ENCODE results near the gene ECI2.
A peak's percentile ranks its signal among the peaks of the same experiment; 100 is the strongest.

ECI2 gene

GRCh38 chr6:4164456-4164855 is 29.1 kb upstream of the ECI2 start:
- Histone ChIP-seq H3K4me1 (ENCODE audit: control insufficient read depth, low read depth, low read length) (peaks cover 10% of the 10 kb centered on the region), H3K36me3 (ENCODE audit: control insufficient read depth, low read depth, low read length) (no peaks in the 10 kb centered on the region), H3K9me3 (ENCODE audit: control insufficient read depth, low read depth, low read length) (peaks cover 6% of the 10 kb centered on the region), H3K4me3 (ENCODE audit: low read length) (no peak overlapping the region), H3K9ac (ENCODE audit: low read length) (no peak overlapping the region), H3K27me3 (ENCODE audit: control insufficient read depth, insufficient read depth, low read length) (no peaks in the 10 kb centered on the region), H3K27ac (ENCODE audit: low read length) (no peak overlapping the region)

GRCh38 chr6:4164117-4164442 is 28.7 kb upstream of the ECI2 start:
- Histone ChIP-seq H3K9ac (ENCODE audit: low read length) (no peak overlapping the region), H3K9me3 (ENCODE audit: control insufficient read depth, low read depth, low read length) (peaks cover 6% of the 10 kb centered on the region), H3K27ac (ENCODE audit: low read length) (no peak overlapping the region), H3K27me3 (ENCODE audit: control insufficient read depth, insufficient read depth, low read length) (no peaks in the 10 kb centered on the region), H3K36me3 (ENCODE audit: control insufficient read depth, low read depth, low read length) (no peaks in the 10 kb centered on the region), H3K4me3 (ENCODE audit: low read length) (no peak overlapping the region), H3K4me1 (ENCODE audit: control insufficient read depth, low read depth, low read length) (peaks cover 7% of the 10 kb centered on the region)

GRCh38 chr6:4163408-4164116 is 28.2 kb upstream of the ECI2 start:
- H3K9me3 ChIP-seq (ENCODE audit: control insufficient read depth, low read depth, low read length): peaks cover 6% of the 10 kb centered on the region
- no peaks in the 10 kb centered on the region for H3K27me3 ChIP-seq (ENCODE audit: control insufficient read depth, insufficient read depth, low read length)
- H3K9ac ChIP-seq (ENCODE audit: low read length): no peak overlapping the region
- H3K4me1 ChIP-seq (ENCODE audit: control insufficient read depth, low read depth, low read length): peaks cover 2% of the 10 kb centered on the region
- H3K27ac ChIP-seq (ENCODE audit: low read length): no peak overlapping the region
- no peak overlapping the region for H3K4me3 ChIP-seq (ENCODE audit: low read length)
- H3K36me3 ChIP-seq (ENCODE audit: control insufficient read depth, low read depth, low read length): no peaks in the 10 kb centered on the region

GRCh38 chr6:4162370-4162769 is 27.0 kb upstream of the ECI2 start:
- Histone ChIP-seq H3K36me3 (ENCODE audit: control insufficient read depth, low read depth, low read length) (no peaks in the 10 kb centered on the region), H3K4me3 (ENCODE audit: low read length) (no peak overlapping the region), H3K9me3 (ENCODE audit: control insufficient read depth, low read depth, low read length) (no peaks in the 10 kb centered on the region), H3K27me3 (ENCODE audit: control insufficient read depth, insufficient read depth, low read length) (no peaks in the 10 kb centered on the region), H3K27ac (ENCODE audit: low read length) (no peak overlapping the region), H3K9ac (ENCODE audit: low read length) (no peak overlapping the region), H3K4me1 (ENCODE audit: control insufficient read depth, low read depth, low read length) (no peaks in the 10 kb centered on the region)

GRCh38 chr6:4159491-4159890 is 24.1 kb upstream of the ECI2 start:
- Histone ChIP-seq H3K9ac (ENCODE audit: low read length) (no peak overlapping the region), H3K27ac (ENCODE audit: low read length) (no peak overlapping the region), H3K36me3 (ENCODE audit: control insufficient read depth, low read depth, low read length) (no peaks in the 10 kb centered on the region), H3K9me3 (ENCODE audit: control insufficient read depth, low read depth, low read length) (no peaks in the 10 kb centered on the region), H3K27me3 (ENCODE audit: control insufficient read depth, insufficient read depth, low read length) (no peaks in the 10 kb centered on the region), H3K4me1 (ENCODE audit: control insufficient read depth, low read depth, low read length) (no peaks in the 10 kb centered on the region), H3K4me3 (ENCODE audit: low read length) (no peak overlapping the region)

GRCh38 chr6:4157506-4157905 is 22.1 kb upstream of the ECI2 start:
- no peaks in the 10 kb centered on the region for H3K36me3 ChIP-seq (ENCODE audit: control insufficient read depth, low read depth, low read length)
- no peak overlapping the region for H3K9ac ChIP-seq (ENCODE audit: low read length)
- H3K4me3 ChIP-seq (ENCODE audit: low read length): no peak overlapping the region
- H3K27me3 ChIP-seq (ENCODE audit: control insufficient read depth, insufficient read depth, low read length): no peaks in the 10 kb centered on the region
- H3K27ac ChIP-seq (ENCODE audit: low read length): no peak overlapping the region
- no peaks in the 10 kb centered on the region for H3K9me3 ChIP-seq (ENCODE audit: control insufficient read depth, low read depth, low read length)
- H3K4me1 ChIP-seq (ENCODE audit: control insufficient read depth, low read depth, low read length): peaks cover 2% of the 10 kb centered on the region

GRCh38 chr6:4155848-4156466 is 20.6 kb upstream of the ECI2 start:
- Histone ChIP-seq H3K4me3 (ENCODE audit: low read length) (no peak overlapping the region), H3K27me3 (ENCODE audit: control insufficient read depth, insufficient read depth, low read length) (no peaks in the 10 kb centered on the region), H3K27ac (ENCODE audit: low read length) (no peak overlapping the region), H3K4me1 (ENCODE audit: control insufficient read depth, low read depth, low read length) (peaks cover 11% of the 10 kb centered on the region), H3K36me3 (ENCODE audit: control insufficient read depth, low read depth, low read length) (no peaks in the 10 kb centered on the region), H3K9ac (ENCODE audit: low read length) (no peak overlapping the region), H3K9me3 (ENCODE audit: control insufficient read depth, low read depth, low read length) (no peaks in the 10 kb centered on the region)

- Histone ChIP-seq H3K4me3 (ENCODE audit: low read length) (no peak overlapping the region), H3K27ac (ENCODE audit: low read length) (no peak overlapping the region), H3K27me3 (ENCODE audit: control insufficient read depth, insufficient read depth, low read length) (no peaks in the 10 kb centered on the region), H3K36me3 (ENCODE audit: control insufficient read depth, low read depth, low read length) (no peaks in the 10 kb centered on the region), H3K4me1 (ENCODE audit: control insufficient read depth, low read depth, low read length) (peaks cover 11% of the 10 kb centered on the region), H3K9me3 (ENCODE audit: control insufficient read depth, low read depth, low read length) (no peaks in the 10 kb centered on the region), H3K9ac (ENCODE audit: low read length) (no peak overlapping the region)
Observed at GRCh38 chr6:4153514-4153985, 18.2 kb upstream of the ECI2 start.

- no peak overlapping the region for H3K9ac ChIP-seq (ENCODE audit: low read length)
- no peaks in the 10 kb centered on the region for H3K9me3 ChIP-seq (ENCODE audit: control insufficient read depth, low read depth, low read length)
- H3K36me3 ChIP-seq (ENCODE audit: control insufficient read depth, low read depth, low read length): no peaks in the 10 kb centered on the region
- H3K27ac ChIP-seq (ENCODE audit: low read length): no peak overlapping the region
- H3K4me3 ChIP-seq (ENCODE audit: low read length): no peak overlapping the region
- no peaks in the 10 kb centered on the region for H3K4me1 ChIP-seq (ENCODE audit: control insufficient read depth, low read depth, low read length)
- no peaks in the 10 kb centered on the region for H3K27me3 ChIP-seq (ENCODE audit: control insufficient read depth, insufficient read depth, low read length)
Observed at GRCh38 chr6:4145083-4145482, 9.7 kb upstream of the ECI2 start.

GRCh38 chr6:4139272-4139671 is 3.9 kb upstream of the ECI2 start:
- peaks cover 5% of the 10 kb centered on the region for H3K4me1 ChIP-seq (ENCODE audit: control insufficient read depth, low read depth, low read length)
- H3K36me3 ChIP-seq (ENCODE audit: control insufficient read depth, low read depth, low read length): no peaks in the 10 kb centered on the region
- H3K27ac ChIP-seq (ENCODE audit: low read length): no peak overlapping the region
- H3K9ac ChIP-seq (ENCODE audit: low read length): no peak overlapping the region
- H3K4me3 ChIP-seq (ENCODE audit: low read length): no peak overlapping the region
- no peaks in the 10 kb centered on the region for H3K27me3 ChIP-seq (ENCODE audit: control insufficient read depth, insufficient read depth, low read length)
- H3K9me3 ChIP-seq (ENCODE audit: control insufficient read depth, low read depth, low read length): no peaks in the 10 kb centered on the region

GRCh38 chr6:4138186-4138585 is 2.8 kb upstream of the ECI2 start:
- Histone ChIP-seq H3K9me3 (ENCODE audit: control insufficient read depth, low read depth, low read length) (no peaks in the 10 kb centered on the region), H3K4me3 (ENCODE audit: low read length) (no peak overlapping the region), H3K27ac (ENCODE audit: low read length) (no peak overlapping the region), H3K9ac (ENCODE audit: low read length) (no peak overlapping the region), H3K27me3 (ENCODE audit: control insufficient read depth, insufficient read depth, low read length) (no peaks in the 10 kb centered on the region), H3K36me3 (ENCODE audit: control insufficient read depth, low read depth, low read length) (no peaks in the 10 kb centered on the region), H3K4me1 (ENCODE audit: control insufficient read depth, low read depth, low read length) (peaks cover 15% of the 10 kb centered on the region)

GRCh38 chr6:4136354-4136831 is 1.0 kb upstream of the ECI2 start:
- Histone ChIP-seq H3K9me3 (ENCODE audit: control insufficient read depth, low read depth, low read length) (no peaks in the 10 kb centered on the region), H3K27ac (ENCODE audit: low read length) (peak overlapping the region; percentile 2), H3K4me1 (ENCODE audit: control insufficient read depth, low read depth, low read length) (peaks cover 17% of the 10 kb centered on the region), H3K27me3 (ENCODE audit: control insufficient read depth, insufficient read depth, low read length) (no peaks in the 10 kb centered on the region), H3K4me3 (ENCODE audit: low read length) (peak overlapping the region; percentile 79), H3K9ac (ENCODE audit: low read length) (peak overlapping the region; percentile 53), H3K36me3 (ENCODE audit: control insufficient read depth, low read depth, low read length) (peaks cover 6% of the 10 kb centered on the region)
